HG03469 (cell line): Measurements from ENCODE around the gene ZSWIM1.
"Not testable (repeated sequence)": the region's sequence is repeated elsewhere in the genome, so short reads cannot be mapped to it uniquely, and the experiment has no call there.

Source experiments
- ATAC-seq: cut with Tn5 transposase; IDR thresholded peaks from one replicate; pipeline ENCODE4 v1.9.1; 2021; ENCODE audit warnings: mild to moderate bottlenecking, moderate library complexity, moderate number of reproducible peaks; ENCODE audit not compliant: unreplicated experiment

The ZSWIM1 gene

GRCh38 chr20:45887346-45887715 lies 6.3 kb downstream of the ZSWIM1 start, which contains the start of gene SPATA25:
TSS of gene SPATA25 (minus strand) at chr20:45887622. CDS start at chr20:45887590, 32 bp downstream.
- no peak for ATAC-seq

GRCh38 chr20:45888681-45889080 lies 7.7 kb downstream of the ZSWIM1 start:
- ATAC-seq, result no peak

GRCh38 chr20:45890077-45890984 lies 9.3 kb downstream of the ZSWIM1 start:
- ATAC-seq, result no peak

GRCh38 chr20:45890985-45891983 lies 10.3 kb downstream of the ZSWIM1 start, which contains the start of the genes CTSA and NEURL2:
TSS of gene CTSA (plus strand) at chr20:45891335. CDS start at chr20:45891569, 234 bp downstream.
TSS of gene NEURL2 (minus strand) at chr20:45891208. CDS start at chr20:45890991, 217 bp downstream.
- ATAC-seq, result no peak

GRCh38 chr20:45892049-45892825 lies 11.2 kb downstream of the ZSWIM1 start:
- ATAC-seq, result no peak

GRCh38 chr20:45892828-45893500 lies 11.9 kb downstream of the ZSWIM1 start:
- no peak for ATAC-seq

GRCh38 chr20:45893831-45894230 lies 12.8 kb downstream of the ZSWIM1 start:
- no peak for ATAC-seq

- no peak for ATAC-seq
These were observed 13.8 kb downstream of the ZSWIM1 start for GRCh38 chr20:45894797-45895196.

GRCh38 chr20:45896641-45897161 lies 15.7 kb downstream of the ZSWIM1 start:
- ATAC-seq, result no peak

GRCh38 chr20:45897289-45897688 lies 16.3 kb downstream of the ZSWIM1 start:
- no peak for ATAC-seq

- no peak for ATAC-seq
These were observed 16.7 kb downstream of the ZSWIM1 start for GRCh38 chr20:45897692-45898091.

- no peak for ATAC-seq
These were observed 17.3 kb downstream of the ZSWIM1 start for GRCh38 chr20:45898285-45898684.

GRCh38 chr20:45899046-45899835 lies 18.2 kb downstream of the ZSWIM1 start:
- ATAC-seq, result no peak

GRCh38 chr20:45901332-45901731 lies 20.3 kb downstream of the ZSWIM1 start:
- ATAC-seq, result not testable (repeated sequence)

GRCh38 chr20:45902199-45902701 lies 21.2 kb downstream of the ZSWIM1 start:
- ATAC-seq, result no peak

- no peak for ATAC-seq
These were observed 23.8 kb downstream of the ZSWIM1 start for GRCh38 chr20:45904583-45905504.

GRCh38 chr20:45905505-45906079 lies 24.6 kb downstream of the ZSWIM1 start:
- no peak for ATAC-seq
